Middle frontal gyrus (tissue), 1 donor: ENCODE data around the gene CCL19.

Source experiments
- DNase-seq: peaks from one replicate; pipeline ENCODE4 v3.0.0-alpha.2; 2015; ENCODE audit warnings: low spot score; ENCODE audit errors: extremely low spot score

CCL19 gene

DNA sequence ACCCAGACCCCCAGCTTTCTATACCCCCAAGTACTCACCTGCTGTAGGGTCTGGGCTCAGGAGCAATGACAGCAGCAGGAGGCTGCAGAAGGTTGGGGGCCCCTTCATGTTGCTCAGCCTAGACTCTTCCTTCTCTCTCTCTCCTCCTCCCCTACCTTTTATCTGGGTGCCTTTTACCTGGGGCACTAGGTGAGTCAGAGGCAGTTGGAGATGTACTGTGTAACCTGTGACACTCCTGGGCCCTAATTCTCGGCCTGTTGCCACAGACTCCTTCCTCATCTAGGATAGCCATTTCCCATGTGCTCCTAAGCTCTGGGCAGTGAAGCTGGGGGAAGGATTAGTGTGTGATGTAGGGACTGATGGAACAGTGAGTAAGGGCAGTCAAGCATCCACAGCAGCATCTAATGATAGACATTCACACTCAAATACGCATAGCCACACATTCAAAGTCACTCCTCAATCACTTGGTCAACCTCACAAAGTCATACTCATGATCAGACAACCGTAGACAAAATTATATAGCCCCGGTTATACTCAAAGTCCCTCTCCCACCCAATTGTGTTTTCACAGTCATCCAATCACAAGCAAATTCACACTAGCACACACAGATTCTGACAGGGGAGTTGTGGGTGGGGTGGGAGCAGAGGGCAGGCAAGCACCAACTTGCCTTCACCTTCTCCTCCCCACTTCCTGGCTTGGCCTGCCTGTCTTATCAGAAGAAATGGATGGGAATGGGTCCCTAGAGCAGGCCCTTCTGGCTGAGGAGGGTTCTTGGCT lies 28.4 kb downstream of the CCL19 start, which contains the start of gene CCL27:
CCL27 (minus strand) TSS at position 132 of the 777 bp plus-strand sequence; CDS start at position 108, 24 bp downstream.
- no peak for DNase-seq

DNA sequence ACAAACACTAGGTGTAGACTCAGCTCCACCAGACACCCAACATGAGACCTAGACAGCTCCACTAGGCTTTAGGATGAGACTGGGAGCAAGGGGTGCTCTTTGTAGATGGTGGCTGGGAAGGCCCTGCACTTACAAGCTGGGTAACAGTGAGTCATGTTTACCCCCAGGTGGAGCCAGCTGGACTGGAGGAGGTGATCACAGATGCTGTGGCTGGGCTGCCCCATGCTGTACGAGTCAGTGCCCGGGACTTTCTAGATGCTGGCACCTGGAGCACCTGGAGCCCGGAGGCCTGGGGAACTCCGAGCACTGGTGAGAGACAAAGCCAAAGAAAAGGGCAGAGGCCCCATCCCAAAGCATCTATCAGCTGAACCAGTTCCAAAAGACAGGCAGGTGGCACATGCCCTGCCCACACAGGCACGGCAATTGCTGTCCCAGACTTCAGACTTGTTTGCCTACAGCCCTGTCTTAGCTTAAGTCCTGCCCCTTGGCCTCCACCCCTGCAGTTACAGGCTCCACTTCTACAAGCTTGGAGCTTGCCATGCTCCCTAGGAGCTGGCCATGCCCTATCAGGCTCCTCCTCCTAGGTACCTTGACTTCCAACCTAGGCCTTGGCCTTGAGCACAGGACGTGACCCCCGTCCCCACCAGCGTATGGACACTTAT lies 31.4 kb downstream of the CCL19 start:
- no peak for DNase-seq

DNA sequence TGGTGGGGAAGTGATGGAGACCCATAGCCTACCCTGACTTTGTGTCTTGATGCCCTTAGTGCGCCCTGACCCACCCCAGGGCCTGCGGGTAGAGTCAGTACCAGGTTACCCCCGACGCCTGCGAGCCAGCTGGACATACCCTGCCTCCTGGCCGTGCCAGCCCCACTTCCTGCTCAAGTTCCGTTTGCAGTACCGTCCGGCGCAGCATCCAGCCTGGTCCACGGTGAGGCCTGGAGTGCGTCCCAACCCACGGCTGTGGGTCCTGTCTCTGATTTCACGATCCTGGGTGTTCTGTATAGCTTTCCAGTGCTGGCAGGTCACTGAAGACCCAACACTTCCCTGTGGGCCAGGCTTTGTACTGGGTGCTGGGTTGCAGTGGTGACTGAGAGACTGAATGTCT lies 32.6 kb downstream of the CCL19 start:
- no peak for DNase-seq

DNA sequence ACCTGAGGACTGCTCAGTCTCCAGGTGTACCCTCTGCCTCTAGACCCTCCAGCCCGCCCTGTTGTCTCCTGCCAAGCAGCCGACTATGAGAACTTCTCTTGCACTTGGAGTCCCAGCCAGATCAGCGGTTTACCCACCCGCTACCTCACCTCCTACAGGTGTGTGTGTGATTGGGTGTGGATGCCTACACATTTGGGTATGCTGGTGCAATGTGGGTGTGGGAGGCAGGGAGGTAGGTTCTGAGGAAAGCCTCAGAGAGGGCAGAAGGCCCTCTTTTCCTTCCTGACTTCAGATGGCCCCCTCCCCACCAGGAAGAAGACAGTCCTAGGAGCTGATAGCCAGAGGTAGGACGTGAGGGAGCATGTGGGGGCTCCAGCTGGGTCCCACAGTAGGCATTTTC lies 34.1 kb downstream of the CCL19 start:
- DNase-seq: no peak

DNA sequence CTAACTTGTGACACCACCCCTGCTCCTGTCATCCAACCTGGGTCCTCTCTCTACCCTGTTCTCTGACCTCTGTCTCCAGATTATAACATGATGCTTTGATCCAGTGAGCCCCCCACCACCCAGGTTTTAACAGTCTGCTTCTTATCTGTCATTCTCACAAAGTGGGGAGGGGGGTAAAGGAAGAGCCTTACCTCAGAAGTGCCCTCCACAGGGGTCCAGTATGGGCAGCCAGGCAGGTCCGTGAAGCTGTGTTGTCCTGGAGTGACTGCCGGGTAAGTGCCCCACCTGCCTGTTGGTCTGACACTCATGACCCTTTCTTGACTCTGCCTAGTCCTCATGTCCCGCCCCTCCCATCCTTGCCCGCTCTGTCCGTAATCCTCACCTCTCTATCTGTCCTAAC lies 35.7 kb downstream of the CCL19 start:
- DNase-seq: no peak

DNA sequence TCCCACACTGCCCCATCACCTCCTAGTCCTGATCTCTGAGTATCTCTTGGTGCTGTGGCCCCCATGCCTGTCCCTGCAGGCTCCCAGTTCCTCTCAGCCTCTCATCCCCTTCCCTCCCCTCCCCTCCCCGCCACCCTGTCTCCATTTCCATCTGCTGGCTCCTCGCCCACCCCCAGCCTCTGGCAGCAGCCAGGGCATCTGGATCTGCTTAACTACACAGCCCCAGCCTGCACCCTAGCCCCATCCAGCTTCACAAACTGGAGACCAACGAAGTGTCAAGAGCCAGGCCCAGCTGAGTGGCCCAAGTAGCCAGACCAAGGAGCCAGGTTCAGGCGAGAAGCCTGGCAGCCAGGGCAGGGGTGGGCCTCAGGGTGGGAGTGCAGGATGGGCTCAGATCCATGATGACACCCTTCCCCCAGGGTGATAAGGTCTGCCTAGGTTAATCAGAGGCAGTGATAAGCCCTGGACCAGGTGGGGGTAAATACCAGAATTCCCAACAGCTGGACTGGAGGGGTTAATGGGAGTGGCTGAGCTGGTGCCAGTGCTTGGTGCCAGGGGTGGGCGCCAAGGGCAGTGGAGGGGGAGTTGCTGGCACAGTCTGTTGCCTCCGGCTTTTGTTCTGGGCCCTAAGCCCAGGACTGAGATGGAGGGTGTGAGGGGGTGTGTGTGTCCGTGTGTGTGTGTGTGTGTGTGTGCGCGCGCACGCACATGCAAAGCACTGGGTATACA lies 36.6 kb downstream of the CCL19 start:
- DNase-seq: peak; percentile 39

DNA sequence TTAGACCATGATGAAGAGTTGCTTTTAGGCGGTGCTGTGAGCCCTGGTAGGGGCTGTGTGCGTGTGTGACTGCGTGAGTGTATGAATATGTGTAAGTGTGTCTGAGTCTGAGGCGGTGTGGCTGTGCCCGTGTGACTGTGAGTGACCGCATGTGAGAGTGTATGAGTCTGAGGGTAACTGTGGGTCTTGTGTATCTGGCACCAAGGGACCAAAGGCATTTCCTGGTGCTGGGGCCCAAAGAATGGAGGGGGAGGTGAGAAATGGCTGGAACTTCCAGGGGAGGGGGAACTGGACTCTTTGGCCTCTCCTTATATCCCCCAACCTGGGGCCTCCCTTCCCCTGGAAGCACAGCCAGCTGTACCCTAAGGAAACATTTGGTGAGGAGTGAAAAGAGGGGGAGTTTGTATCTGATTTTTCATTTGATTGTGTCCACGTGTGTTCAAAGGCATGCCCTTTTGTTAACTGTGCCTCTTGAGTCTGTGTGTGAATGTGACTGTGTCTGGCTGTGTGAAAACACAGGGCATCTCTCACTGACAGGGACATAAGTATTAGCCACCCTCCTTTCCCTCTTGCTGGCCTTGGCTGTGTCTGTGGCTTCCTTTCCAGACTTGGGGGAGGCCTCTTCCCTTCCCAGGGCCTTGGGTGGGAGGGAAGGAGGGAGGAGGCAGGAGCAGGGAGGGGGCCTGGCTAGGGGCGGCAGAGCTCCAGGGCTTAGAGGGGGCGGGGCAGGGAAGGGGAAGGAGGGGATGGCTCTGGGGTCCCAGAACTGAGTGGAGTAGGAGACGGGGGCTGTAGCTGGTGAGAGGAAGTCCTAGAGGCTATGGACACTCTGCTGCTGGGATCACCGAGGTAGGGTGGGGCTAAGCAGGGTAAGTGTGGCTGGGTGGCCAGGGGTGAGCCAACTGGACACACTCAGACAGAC lies 37.7 kb downstream of the CCL19 start:
- no peak for DNase-seq

DNA sequence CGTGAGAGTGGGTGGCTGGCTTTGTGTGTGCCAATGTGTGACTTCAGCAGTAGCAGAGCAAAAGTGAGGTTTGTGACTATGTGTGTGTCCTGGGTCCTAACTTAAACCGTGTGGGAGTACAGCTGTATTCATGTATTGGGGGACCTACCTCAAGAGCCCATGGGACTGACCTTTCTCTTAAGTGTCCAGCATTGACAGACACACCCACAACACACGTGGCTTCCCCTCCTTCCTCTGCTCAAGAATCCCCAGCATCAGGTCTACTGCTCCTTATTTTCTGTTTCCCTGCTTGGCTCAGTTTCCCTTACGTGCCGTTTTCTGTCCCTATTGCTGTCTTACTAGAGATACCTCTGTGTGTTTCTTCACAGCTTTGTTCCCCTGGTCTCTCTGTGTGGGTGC lies 38.5 kb downstream of the CCL19 start:
- DNase-seq: no peak

DNA sequence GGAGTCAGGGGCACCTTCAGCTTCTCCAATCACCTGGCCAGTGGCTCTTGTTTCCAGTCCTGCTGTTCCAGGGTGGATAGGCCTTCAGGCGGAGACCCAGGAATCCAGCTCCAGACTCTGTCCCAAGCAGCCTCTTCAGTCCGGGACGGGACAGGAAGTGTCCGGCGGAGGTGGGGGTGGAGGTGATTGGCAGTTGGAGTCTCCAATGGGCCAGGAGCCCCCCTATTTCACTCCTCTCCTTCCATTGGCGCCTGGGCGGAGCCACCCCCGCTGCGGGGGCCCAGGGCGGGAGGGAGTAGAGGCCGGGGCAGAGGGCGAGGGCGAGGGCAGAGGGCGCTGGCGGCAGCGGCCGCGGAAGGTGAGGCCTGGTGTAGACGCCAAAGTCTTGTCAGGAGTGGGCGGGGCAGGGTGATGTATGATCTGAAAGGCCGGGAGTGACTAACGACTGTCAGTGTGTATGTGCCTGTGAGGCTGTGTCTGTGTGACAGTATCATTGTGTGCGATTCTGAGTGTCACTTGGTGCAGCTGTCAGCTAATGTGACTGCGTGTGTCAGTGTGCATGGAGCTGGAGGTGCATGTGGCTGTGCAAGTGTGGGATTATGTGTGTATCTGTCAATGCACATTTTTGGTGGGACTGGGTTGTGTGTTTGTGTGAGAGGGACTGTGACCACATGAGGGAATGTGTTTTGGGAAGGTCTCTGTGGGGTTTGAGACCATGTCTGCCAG lies 39.0 kb downstream of the CCL19 start, which contains the start of gene IL11RA:
IL11RA (plus strand) TSS at position 310 of the 726 bp plus-strand sequence. CDS start 3,033 bp downstream, outside the sequence.
- peak; percentile 71 for DNase-seq

DNA sequence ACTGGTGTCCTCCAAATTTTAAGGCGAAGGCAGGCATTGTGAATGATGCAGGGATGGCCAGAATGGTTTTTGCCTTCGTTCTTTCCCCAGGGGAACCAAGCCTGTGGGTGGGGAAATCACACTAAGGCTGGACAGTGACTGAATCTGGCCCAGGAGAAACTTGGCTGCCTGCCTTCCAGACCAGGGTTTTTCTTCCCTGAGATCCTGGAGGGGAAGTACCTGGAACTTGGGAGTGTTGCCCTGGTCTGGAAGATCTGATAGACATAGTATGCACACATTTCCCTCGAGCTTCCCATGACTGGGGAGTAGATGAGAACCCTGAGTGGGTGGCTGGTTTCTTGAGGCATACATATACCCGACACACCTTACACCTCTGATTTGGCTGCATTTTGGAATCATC lies 39.8 kb downstream of the CCL19 start:
- DNase-seq: no peak

DNA sequence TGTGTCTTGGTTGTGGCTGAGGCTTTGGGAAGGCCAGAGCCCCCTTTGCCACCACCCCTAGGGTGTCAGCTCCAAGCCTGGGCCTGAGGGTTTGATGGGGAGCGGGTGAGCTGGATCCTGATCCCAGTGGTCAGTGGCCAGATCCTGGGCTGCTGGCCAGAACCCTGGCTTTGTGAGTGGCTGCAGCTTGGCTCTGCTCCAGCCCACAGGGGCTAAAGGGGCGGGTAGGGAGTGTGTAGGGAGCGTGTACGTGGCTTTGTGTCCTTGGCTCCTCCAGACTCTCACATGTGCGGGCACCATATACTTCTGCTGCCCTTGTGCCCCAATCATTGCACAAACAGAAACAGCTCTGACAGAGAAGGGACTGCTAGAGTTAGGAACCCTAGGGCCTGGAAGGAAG lies 40.3 kb downstream of the CCL19 start:
- DNase-seq: no peak

DNA sequence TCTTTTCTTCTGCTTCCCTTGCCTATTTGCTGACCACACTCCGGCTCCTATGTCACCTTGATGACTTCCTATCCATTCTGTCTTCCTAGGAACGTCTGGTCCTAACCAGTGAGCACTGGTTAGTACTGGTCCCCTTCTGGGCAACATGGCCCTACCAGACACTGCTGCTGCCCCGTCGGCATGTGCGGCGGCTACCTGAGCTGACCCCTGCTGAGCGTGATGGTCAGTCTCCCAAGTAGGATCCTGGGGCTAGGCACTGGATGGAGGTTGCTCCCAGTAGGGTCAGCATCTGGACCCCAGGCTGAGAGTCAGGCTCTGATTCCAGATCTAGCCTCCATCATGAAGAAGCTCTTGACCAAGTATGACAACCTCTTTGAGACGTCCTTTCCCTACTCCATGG lies 42.4 kb downstream of the CCL19 start:
- no peak for DNase-seq

DNA sequence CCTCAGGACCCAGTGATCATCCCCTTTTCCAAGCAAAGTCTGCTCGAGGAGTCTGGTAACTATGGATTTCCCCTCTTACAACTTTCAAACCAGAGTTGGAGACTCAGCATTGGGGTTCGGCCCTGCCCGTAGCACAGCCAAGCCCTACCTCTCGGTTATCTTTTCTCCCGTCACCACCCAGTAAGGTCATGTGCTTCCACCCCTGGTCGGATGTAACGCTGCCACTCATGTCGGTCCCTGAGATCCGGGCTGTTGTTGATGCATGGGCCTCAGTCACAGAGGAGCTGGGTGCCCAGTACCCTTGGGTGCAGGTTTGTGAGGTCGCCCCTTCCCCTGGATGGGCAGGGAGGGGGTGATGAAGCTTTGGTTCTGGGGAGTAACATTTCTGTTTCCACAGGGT lies 43.4 kb downstream of the CCL19 start:
- no peak for DNase-seq

DNA sequence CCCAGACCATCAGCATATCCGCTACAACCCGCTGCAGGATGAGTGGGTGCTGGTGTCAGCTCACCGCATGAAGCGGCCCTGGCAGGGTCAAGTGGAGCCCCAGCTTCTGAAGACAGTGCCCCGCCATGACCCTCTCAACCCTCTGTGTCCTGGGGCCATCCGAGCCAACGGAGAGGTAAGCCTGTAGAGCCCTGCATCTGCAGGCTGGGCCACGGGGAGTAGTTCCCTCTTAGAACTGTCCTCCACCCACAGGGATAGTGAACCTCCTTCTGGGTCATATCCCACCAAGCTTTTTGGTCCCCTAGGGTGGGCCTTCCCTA lies 44.0 kb downstream of the CCL19 start:
- DNase-seq: no peak

DNA sequence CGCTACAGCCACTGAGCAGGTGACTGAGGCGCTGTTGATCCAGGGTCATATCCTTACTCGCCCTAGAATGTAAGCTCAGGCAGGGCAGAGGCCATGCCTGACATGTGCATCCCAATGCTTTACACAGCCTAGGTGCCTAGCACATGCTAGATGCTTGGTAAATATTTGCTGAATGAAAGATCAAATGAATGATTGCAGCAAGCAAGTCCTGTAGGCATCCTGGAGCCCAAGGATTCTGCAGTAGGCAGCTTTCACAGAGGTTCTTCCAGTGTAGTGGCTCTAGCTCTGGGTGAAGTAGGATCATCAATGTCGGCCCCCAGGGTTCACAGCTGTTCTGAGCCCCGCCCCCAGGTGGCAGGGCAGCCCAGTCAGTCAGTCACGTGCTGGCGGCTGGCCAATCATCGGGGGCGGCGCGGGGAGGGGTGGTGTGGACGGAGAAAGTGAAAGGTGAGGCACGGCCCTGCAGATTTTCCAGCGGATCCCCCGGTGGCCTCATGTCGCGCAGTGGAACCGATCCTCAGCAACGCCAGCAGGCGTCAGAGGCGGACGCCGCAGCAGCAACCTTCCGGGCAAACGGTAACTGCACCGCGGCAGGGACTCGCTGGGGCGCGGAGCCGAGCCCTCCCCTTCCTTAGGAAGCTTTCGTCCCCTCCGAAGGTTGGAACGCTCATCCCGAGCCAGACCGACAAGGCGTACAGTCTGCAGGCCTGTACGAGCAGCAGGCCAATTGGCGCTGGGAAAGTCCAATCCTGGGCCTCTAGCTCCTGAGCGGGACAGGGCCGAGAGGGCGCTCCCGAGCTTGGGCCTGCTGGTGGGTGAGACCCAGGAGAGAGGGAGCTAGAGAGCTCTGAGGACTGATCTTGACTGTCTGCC lies 44.6 kb downstream of the CCL19 start, which contains the start of gene GALT:
GALT (plus strand) TSS at position 465 of the 873 bp plus-strand sequence; CDS start at position 495, 30 bp downstream.
- peak; percentile 66 for DNase-seq

DNA sequence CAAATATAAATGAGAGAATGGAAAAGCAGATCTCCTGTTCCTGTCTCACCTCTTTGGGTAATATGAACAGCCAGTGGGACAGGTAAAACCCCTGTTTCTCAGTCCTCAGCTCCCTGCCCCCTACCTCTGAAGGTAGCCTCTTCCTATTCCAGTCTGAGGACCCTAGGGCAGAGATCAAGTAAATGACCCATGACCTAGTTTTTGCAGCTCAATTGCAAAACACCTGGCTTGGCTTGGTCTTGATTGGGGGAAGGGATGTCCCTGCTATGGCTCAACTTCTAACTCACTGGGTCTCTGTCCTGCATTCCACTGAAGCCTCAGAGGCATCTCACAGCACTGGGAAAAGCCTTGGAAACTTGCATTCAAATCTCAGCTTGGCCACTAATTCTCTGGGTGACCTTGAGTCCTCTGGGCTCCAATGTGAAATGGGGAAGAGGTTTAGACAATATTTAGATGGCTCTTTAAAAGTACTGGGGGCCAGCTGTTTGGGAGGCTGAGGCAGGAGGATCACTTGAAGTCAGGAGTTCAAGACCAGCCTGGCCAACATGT lies 46.2 kb downstream of the CCL19 start:
- DNase-seq: no peak

DNA sequence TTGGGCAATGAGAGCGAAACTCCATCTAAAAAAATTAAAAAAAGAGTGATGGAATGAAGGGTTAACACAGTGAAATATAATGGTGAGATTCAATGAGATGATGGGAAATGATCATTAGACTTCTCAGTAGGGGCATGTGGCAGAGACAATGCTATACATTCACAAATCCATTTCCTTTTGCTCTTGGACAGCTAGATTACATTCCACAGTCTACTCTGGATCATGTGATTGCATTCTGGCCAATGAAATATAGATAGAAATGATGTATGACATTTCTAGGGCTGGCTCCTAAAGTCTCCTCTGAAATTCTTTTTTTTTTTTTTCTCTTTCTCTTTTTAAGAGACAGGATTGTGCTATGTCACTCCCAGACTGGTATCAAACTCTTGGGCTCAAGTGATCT lies 48.4 kb downstream of the CCL19 start:
- DNase-seq: no peak
